ENCODE results near the gene DCUN1D1. TPM values are rescaled to one million over a fixed set of nuclear protein-coding genes. Genes with fewer than 3 reads are reported as not detected.

Gene DCUN1D1
- total RNA-seq, 1 experiment from 2014 or later, result 75.3 TPM

DNA sequence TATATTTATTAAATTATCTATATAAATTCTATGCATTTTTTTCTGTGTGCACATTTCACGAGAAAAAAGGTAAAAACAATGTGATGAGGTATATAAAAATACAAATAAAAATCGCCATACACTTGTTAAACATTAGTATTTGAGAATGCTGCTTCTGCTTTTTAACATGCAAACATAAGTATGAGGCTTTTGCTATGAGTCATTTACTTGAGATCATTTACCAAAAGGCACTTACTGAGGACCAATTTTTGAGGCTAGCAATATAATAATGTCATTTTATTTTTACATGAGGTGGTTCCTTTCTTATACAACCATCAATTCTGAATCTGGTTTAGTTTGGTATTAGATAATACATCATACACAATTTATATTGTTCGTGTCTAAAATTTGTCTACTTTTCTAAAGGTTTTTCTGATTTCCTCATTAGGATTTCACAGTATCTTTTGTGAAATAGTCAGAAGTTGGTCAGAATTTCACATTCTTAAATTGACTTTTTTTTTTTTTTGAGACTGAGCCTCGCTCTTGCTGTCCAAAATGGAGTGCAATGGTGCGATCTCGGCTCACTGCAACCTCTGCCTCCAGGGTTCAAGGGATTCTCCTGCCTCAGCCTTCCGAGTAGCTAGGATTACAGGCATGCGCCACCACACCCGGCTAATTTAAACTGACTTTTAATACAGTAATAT lies 25.6 kb downstream of the DCUN1D1 start:
- CTCF ChIA-PET, result no interaction called here
- no TSS peak for BruUV-seq (replicated peaks)
- no peaks in the 10 kb centered on the region for H3K27me3 ChIP-seq (replicated peaks; ENCODE audit: insufficient read depth, low read depth, low read length, poor library complexity)
- H3K4me1 ChIP-seq (ENCODE audit: insufficient read depth, low read length, poor library complexity, severe bottlenecking), result peaks cover 11% of the 10 kb centered on the region
- H3K4me3 ChIP-seq (ENCODE audit: low read depth, low read length, poor library complexity, severe bottlenecking), result no peak overlapping the region
- peaks cover 17% of the 10 kb centered on the region for H3K36me3 ChIP-seq (ENCODE audit: insufficient read depth, low read length, poor library complexity, severe bottlenecking)
- intact Hi-C loops (cut with micrococcal nuclease; ENCODE audit: unreplicated experiment), result no loop called here
- TF ChIP-seq EZH2 (IDR thresholded peaks at IDR 0.05; ENCODE audit: borderline replicate concordance, low read depth, low read length, poor library complexity, severe bottlenecking), result no peak
- POLR2A ChIA-PET (ENCODE audit: low non-redundant PET), result no interaction called here
- H3K9me3 ChIP-seq (ENCODE audit: low read depth, low read length, poor library complexity, severe bottlenecking), result no peaks in the 10 kb centered on the region
- H3K27ac ChIP-seq (ENCODE audit: low read depth, low read length, poor library complexity, severe bottlenecking), result no peak overlapping the region
- no peak for DNase-seq (ENCODE audit: low spot score)

DNA sequence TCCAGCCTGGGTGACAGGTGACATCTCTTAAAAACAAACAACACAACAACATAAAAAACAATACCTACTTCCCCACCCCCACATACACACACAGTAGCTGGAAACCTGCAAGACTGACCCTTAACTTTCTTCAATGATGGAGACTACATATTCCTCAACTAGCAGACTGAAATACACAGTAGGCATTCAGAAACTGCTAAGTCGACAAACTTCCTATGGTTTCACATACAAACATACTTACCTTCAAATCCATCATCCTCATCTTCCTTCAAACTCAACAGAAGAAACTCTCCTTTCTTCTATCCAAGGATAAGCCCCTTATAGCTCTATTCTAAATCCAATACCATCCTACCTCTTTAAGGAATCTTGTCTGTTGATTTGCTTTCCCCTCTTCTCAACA lies 30.6 kb downstream of the DCUN1D1 start:
- TF ChIP-seq EZH2 (IDR thresholded peaks at IDR 0.05; ENCODE audit: borderline replicate concordance, low read depth, low read length, poor library complexity, severe bottlenecking), result no peak
- TF ChIP-seq, protein P1, sequence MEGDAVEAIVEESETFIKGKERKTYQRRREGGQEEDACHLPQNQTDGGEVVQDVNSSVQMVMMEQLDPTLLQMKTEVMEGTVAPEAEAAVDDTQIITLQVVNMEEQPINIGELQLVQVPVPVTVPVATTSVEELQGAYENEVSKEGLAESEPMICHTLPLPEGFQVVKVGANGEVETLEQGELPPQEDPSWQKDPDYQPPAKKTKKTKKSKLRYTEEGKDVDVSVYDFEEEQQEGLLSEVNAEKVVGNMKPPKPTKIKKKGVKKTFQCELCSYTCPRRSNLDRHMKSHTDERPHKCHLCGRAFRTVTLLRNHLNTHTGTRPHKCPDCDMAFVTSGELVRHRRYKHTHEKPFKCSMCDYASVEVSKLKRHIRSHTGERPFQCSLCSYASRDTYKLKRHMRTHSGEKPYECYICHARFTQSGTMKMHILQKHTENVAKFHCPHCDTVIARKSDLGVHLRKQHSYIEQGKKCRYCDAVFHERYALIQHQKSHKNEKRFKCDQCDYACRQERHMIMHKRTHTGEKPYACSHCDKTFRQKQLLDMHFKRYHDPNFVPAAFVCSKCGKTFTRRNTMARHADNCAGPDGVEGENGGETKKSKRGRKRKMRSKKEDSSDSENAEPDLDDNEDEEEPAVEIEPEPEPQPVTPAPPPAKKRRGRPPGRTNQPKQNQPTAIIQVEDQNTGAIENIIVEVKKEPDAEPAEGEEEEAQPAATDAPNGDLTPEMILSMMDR (conservative IDR thresholded peaks at IDR 0.05; ENCODE audit: low read depth, low read length), result no peak
- BruUV-seq (replicated peaks), result no TSS peak
- no peaks in the 10 kb centered on the region for H3K9me3 ChIP-seq (ENCODE audit: low read depth, low read length, poor library complexity, severe bottlenecking)
- H3K36me3 ChIP-seq (ENCODE audit: insufficient read depth, low read length, poor library complexity, severe bottlenecking), result peaks cover 17% of the 10 kb centered on the region
- CTCF ChIA-PET, result no interaction called here
- H3K4me1 ChIP-seq (ENCODE audit: insufficient read depth, low read length, poor library complexity, severe bottlenecking), result peaks cover 11% of the 10 kb centered on the region
- intact Hi-C loops (cut with micrococcal nuclease; ENCODE audit: unreplicated experiment), result no loop called here
- H3K27ac ChIP-seq (ENCODE audit: low read depth, low read length, poor library complexity, severe bottlenecking), result no peak overlapping the region
- no peaks in the 10 kb centered on the region for H3K27me3 ChIP-seq (replicated peaks; ENCODE audit: insufficient read depth, low read depth, low read length, poor library complexity)
- POLR2A ChIA-PET (ENCODE audit: low non-redundant PET), result no interaction called here
- H3K4me3 ChIP-seq (ENCODE audit: low read depth, low read length, poor library complexity, severe bottlenecking), result no peak overlapping the region
- no peak for DNase-seq (ENCODE audit: low spot score)

DNA sequence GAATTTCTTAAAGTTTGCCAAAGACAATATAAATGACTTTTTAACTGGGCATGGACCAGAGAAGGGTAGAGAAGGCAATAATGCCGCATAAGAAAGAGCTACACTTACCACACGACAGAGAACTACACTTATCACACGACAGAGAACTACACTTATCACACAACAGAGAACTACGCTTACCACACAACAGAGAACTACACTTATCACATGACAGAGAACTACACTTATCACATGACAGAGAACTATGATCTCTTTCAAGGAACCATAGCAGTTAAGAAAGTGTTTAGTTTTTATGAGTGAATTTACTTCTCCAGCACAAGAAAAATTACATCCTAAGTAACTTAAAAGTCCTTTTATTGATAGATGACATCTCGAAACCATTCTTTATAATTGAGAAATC lies 32.0 kb downstream of the DCUN1D1 start:
- Histone ChIP-seq H3K27me3 (replicated peaks; ENCODE audit: insufficient read depth, low read depth, low read length, poor library complexity) (no peaks in the 10 kb centered on the region), H3K36me3 (ENCODE audit: insufficient read depth, low read length, poor library complexity, severe bottlenecking) (peaks cover 16% of the 10 kb centered on the region), H3K4me1 (ENCODE audit: insufficient read depth, low read length, poor library complexity, severe bottlenecking) (peaks cover 11% of the 10 kb centered on the region), H3K27ac (ENCODE audit: low read depth, low read length, poor library complexity, severe bottlenecking) (no peak overlapping the region), H3K4me3 (ENCODE audit: low read depth, low read length, poor library complexity, severe bottlenecking) (no peak overlapping the region), H3K9me3 (ENCODE audit: low read depth, low read length, poor library complexity, severe bottlenecking) (no peaks in the 10 kb centered on the region)
- TF ChIP-seq, protein P1 (conservative IDR thresholded peaks at IDR 0.05; ENCODE audit: low read depth, low read length), result no peak
- no peak for TF ChIP-seq EZH2 (IDR thresholded peaks at IDR 0.05; ENCODE audit: borderline replicate concordance, low read depth, low read length, poor library complexity, severe bottlenecking)
- POLR2A ChIA-PET (ENCODE audit: low non-redundant PET), result no interaction called here
- DNase-seq (ENCODE audit: low spot score), result no peak
- intact Hi-C loops (cut with micrococcal nuclease; ENCODE audit: unreplicated experiment), result no loop called here
- CTCF ChIA-PET, result no interaction called here
- no TSS peak for BruUV-seq (replicated peaks)

DNA sequence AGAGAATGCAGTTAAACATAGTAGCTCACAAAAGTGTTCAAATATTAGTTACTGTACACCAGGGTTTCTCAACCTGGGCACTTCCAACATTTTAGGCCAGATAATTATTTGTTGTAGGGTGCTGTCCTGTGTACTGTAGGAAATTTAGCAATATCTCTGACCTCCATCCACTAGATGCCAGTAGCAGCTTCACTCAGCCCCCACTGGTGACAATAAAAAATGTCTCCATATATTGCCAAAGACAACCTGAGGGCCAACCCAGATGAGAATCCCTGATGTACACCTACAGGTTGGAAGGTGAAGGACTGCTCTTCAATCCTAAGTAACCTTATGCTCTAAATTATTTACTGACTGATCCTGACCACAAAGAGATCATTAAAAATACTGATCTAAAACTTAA lies 32.5 kb downstream of the DCUN1D1 start:
- H3K27me3 ChIP-seq (replicated peaks; ENCODE audit: insufficient read depth, low read depth, low read length, poor library complexity), result no peaks in the 10 kb centered on the region
- peaks cover 12% of the 10 kb centered on the region for H3K36me3 ChIP-seq (ENCODE audit: insufficient read depth, low read length, poor library complexity, severe bottlenecking)
- ChIA-PET POLR2A (ENCODE audit: low non-redundant PET) (no interaction called here), CTCF (no interaction called here)
- no peaks in the 10 kb centered on the region for H3K9me3 ChIP-seq (ENCODE audit: low read depth, low read length, poor library complexity, severe bottlenecking)
- H3K4me1 ChIP-seq (ENCODE audit: insufficient read depth, low read length, poor library complexity, severe bottlenecking), result peaks cover 11% of the 10 kb centered on the region
- DNase-seq (ENCODE audit: low spot score), result no peak
- no peak overlapping the region for H3K27ac ChIP-seq (ENCODE audit: low read depth, low read length, poor library complexity, severe bottlenecking)
- no peak overlapping the region for H3K4me3 ChIP-seq (ENCODE audit: low read depth, low read length, poor library complexity, severe bottlenecking)
- no TSS peak for BruUV-seq (replicated peaks)
- TF ChIP-seq, protein P1 (conservative IDR thresholded peaks at IDR 0.05; ENCODE audit: low read depth, low read length), result no peak
- no peak for TF ChIP-seq EZH2 (IDR thresholded peaks at IDR 0.05; ENCODE audit: borderline replicate concordance, low read depth, low read length, poor library complexity, severe bottlenecking)
- intact Hi-C loops (cut with micrococcal nuclease; ENCODE audit: unreplicated experiment), result no loop called here

Data from A673 (cell line).